ENCODE data around the gene CTNNA3. TPM values are rescaled to one million over a fixed set of nuclear protein-coding genes. Genes with fewer than 3 reads are reported as not detected.

The CTNNA3 gene
- total RNA-seq (1 to 10 TPM; 1.5 to 4.6 (median 3.9) TPM), polyA plus RNA-seq (under 1 TPM in 2 of 3 donors, not detected in 1; under 0.01 to 0.20 TPM)

DNA sequence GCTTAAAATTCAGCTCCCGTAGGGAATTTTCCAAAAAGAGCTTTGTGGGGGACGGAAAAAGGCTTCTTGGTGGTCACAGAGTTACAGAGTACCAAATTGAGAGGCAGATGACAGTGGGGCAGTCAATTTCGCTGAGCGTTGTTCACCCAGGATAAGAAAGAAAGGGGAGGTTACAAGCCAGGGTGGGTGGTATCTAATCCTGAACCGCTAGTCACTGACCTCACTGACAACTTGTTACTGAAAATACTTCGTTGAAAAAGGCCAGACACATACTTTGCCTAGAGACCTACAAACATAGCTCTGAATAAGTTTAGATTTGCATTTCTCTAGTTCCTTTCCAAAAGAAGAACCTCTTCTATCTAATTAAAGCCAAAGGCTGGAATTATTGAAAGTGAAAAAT is at the start of gene CTNNA3:
TSS of gene CTNNA3 (minus strand) at position 167 of the 400 bp plus-strand sequence.
- TF ChIP-seq POLR2AphosphoS5 (IDR thresholded peaks at IDR 0.05) = peak in 2 of 4 donors; percentile 56 to 73
- TF ChIP-seq, protein P1, sequence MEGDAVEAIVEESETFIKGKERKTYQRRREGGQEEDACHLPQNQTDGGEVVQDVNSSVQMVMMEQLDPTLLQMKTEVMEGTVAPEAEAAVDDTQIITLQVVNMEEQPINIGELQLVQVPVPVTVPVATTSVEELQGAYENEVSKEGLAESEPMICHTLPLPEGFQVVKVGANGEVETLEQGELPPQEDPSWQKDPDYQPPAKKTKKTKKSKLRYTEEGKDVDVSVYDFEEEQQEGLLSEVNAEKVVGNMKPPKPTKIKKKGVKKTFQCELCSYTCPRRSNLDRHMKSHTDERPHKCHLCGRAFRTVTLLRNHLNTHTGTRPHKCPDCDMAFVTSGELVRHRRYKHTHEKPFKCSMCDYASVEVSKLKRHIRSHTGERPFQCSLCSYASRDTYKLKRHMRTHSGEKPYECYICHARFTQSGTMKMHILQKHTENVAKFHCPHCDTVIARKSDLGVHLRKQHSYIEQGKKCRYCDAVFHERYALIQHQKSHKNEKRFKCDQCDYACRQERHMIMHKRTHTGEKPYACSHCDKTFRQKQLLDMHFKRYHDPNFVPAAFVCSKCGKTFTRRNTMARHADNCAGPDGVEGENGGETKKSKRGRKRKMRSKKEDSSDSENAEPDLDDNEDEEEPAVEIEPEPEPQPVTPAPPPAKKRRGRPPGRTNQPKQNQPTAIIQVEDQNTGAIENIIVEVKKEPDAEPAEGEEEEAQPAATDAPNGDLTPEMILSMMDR (IDR thresholded peaks at IDR 0.05) = no peak
- Histone ChIP-seq H3K9me3 (no peaks in the 10 kb centered on the region), H3K27me3 (no peaks in the 10 kb centered on the region), H3K4me1 (peaks cover 0 to 32% (median 18%) of the 10 kb centered on the region in 4 donors), H3K36me3 (no peaks in the 10 kb centered on the region), H3K4me3 (peak within 1 kb of the TSS; percentile 15 to 47 (median 36)), H3K27ac (peak within 1 kb of the TSS; percentile 44 to 76 (median 73))
- no peak for DNase-seq
- WGBS, 2 donors = 56 to 65% methylated on average over 6 of the region's 6 CpGs
- intact Hi-C loops (cut with DNase I) = loop anchor here (2.0 to 10.0 kb wide), 2 partner anchors 69 to 85 kb away; no protein-coding TSS in a partner anchor

DNA sequence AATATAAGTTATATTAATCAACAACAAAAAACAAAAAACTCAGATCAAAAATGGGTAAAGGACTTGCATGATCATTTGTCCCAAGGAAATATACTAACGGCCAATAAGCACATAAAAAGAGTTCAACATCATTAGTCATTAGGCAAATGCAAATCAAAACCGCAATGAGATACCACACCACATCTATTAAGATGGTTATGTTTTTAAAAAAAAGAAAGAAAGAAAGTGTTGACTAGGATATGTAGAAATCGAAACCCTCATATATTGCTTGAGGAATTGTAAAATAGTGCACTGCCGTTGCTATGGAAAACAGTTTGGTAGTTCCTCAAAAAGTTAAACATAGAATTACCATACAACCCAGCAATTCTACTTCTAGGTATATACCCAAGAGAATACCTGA is 39.4 kb upstream of the CTNNA3 start:
- 82 to 86% methylated on average over 4 of the region's 4 CpGs for WGBS, 2 donors
- TF ChIP-seq POLR2AphosphoS5 (IDR thresholded peaks at IDR 0.05) (no peak), POLR2A (IDR thresholded peaks at IDR 0.05) (no peak), EP300 (IDR thresholded peaks at IDR 0.05) (no peak)
- TF ChIP-seq, protein P1 (IDR thresholded peaks at IDR 0.05) = no peak
- no peak for DNase-seq
- Histone ChIP-seq H3K9me3 (peaks cover 0 to 2% (median 0%) of the 10 kb centered on the region in 4 donors), H3K27ac (no peak overlapping the region), H3K4me1 (no peaks in the 10 kb centered on the region), H3K27me3 (no peaks in the 10 kb centered on the region), H3K4me3 (no peak overlapping the region), H3K36me3 (no peaks in the 10 kb centered on the region)
- intact Hi-C loops (cut with DNase I) = no loop called here

DNA sequence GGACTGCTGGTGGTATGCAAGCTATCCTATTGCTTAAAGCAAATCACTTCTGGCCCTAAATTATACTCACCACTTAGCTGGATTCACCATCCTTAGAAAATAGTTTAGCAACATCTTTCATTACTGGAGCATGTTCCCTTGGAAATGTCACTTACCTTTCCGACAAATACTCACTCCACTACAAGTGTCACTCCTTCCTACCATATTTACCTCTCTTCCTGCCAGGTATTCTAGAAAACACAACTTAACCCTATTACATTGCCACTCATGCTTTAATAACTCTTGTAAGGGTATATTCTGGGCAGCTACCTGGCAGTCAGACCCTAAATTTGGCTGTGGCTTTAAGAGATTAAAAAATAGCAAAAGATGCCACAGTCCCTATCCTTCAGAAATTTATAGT is 37.5 kb upstream of the CTNNA3 start:
- Histone ChIP-seq H3K27me3 (no peaks in the 10 kb centered on the region), H3K27ac (no peak overlapping the region), H3K4me1 (no peaks in the 10 kb centered on the region), H3K36me3 (no peaks in the 10 kb centered on the region), H3K4me3 (no peak overlapping the region), H3K9me3 (no peaks in the 10 kb centered on the region)
- 97% methylated on average over 1 of the region's 1 CpG for WGBS, 2 donors
- TF ChIP-seq POLR2AphosphoS5 (IDR thresholded peaks at IDR 0.05) (no peak), EP300 (IDR thresholded peaks at IDR 0.05) (no peak), POLR2A (IDR thresholded peaks at IDR 0.05) (no peak)
- TF ChIP-seq, protein P1 (IDR thresholded peaks at IDR 0.05) = no peak
- DNase-seq = no peak
- intact Hi-C loops (cut with DNase I) = no loop called here

DNA sequence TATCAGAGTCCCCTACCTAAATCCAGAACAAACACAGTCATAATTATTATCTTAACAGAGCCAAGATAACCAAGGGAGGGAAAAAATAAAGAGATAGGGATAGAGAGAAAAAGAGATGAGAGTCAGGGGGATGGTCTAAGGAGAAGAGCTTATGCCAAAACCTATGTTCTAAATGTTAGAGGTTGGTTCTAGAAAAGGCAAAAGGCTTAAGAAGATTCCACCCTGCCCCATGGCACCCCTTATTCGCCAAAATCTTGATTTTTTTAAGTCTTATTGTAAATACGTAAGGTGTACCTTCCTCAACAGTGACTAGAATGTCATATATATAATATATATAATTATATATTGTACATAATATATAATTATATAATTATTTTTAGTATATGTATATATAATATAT is 29.6 kb upstream of the CTNNA3 start:
- Histone ChIP-seq H3K27ac (no peak overlapping the region), H3K27me3 (no peaks in the 10 kb centered on the region), H3K9me3 (no peaks in the 10 kb centered on the region), H3K36me3 (no peaks in the 10 kb centered on the region), H3K4me3 (no peak overlapping the region), H3K4me1 (no peaks in the 10 kb centered on the region)
- DNase-seq = no peak
- WGBS, 2 donors = 71 to 95% methylated on average over 2 of the region's 2 CpGs
- intact Hi-C loops (cut with DNase I) = no loop called here
- TF ChIP-seq, protein P1 (IDR thresholded peaks at IDR 0.05) = no peak
- TF ChIP-seq EP300 (IDR thresholded peaks at IDR 0.05) (no peak), POLR2AphosphoS5 (IDR thresholded peaks at IDR 0.05) (no peak), POLR2A (IDR thresholded peaks at IDR 0.05) (no peak)

DNA sequence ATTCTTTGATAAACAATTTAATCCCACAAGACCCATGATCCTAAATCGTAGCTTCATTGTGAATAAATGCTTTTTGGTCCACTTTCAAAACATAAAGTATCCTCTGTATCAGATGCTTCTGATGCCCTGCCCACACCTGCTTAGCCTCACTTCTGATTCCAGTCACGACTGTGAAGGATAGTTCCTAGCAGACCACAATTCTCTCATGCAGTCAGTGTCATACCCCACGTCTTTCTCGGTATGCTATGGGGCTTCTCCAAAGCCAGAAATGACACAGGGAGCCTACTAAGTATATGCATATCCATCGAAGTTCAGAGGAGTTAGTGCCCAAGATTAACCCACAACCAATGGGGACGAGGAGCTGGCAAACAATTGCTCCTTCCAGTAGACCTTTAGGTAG is 27.6 kb upstream of the CTNNA3 start:
- no peak overlapping the region for H3K27ac ChIP-seq
- TF ChIP-seq POLR2A (IDR thresholded peaks at IDR 0.05) = no peak
- TF ChIP-seq, protein P1 (IDR thresholded peaks at IDR 0.05) = no peak
- TF ChIP-seq EP300 (IDR thresholded peaks at IDR 0.05) = no peak
- TF ChIP-seq POLR2AphosphoS5 (IDR thresholded peaks at IDR 0.05) = no peak
- H3K36me3 ChIP-seq = no peaks in the 10 kb centered on the region
- DNase-seq = no peak
- no peaks in the 10 kb centered on the region for H3K9me3 ChIP-seq
- H3K4me3 ChIP-seq = no peak overlapping the region
- no peaks in the 10 kb centered on the region for H3K27me3 ChIP-seq
- intact Hi-C loops (cut with DNase I) = no loop called here
- WGBS, 2 donors = 78% methylated on average over 6 of the region's 6 CpGs
- no peaks in the 10 kb centered on the region for H3K4me1 ChIP-seq
